Measurements from ENCODE around the gene IRF2BP2.

IRF2BP2 gene

DNA sequence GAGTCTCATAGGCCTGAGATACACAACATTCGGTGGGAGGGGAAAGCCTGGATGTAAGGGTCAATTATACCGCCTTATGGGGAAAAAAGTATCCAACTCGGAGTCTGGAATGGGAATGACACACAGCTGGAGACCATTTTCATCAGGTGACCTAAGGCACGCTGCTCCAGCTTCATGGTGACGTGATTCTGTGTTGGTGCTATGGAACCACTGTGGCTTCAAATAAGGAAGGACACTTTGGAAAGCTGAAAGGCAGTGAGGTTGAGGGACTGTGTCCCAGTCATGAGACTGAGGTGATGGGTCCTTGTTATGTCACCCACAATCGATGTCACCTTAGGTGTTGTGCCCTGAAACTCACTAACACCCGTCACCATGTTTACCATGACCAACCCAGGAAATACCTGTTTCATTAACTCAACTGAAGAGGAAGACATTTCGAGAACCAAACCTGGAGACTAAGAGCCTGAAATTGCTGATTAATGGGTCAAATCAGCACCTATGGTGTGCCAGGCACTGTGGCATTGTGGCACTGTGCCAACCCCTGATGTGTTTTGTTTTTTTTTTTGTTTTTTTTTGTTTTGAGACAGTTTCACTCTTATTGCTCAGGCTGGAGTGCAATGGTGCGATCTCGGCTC lies 54.5 kb downstream of the IRF2BP2 start:
- no peak for DNase-seq (ENCODE audit: low spot score)

DNA sequence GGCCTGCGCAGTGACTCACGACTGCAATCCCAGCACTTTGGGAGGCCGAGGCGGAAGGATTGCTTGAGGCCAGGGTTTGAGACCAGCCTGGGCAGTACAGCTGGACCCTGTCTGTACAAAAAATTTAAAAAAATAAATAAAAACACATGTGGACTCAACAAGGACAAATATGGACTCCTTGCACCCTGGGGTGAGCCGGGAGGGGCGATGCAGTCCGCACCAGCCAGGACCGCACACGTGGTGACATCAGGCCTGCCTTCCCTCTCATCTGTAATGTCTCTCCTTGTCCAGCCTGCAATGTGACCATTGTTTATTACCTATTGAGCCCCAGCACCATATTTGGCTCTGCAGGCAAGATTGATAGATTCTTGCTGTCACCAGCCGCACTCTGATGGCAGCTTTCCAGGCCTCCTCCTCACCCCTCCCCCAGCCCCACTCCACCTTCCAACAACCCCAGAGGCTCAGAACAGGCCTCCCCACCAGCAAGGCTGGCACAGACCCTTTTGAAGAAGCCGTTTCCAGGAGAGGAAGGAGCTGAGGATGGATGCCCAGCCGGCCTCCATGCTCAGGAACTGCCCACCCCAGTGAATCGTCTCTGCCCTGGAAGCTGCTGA lies 55.2 kb downstream of the IRF2BP2 start:
- no peak for DNase-seq (ENCODE audit: low spot score)

All from activated CD4-positive, alpha-beta T cell treated with anti-CD3 and anti-CD28 coated beads, Interleukin-2, Interleukin-4, amounts not matched to agents 100 ng/mL and 50 ng/mL, durations not matched to agents 16 hours and 8 hours (primary cell).